ENCODE data around the gene ARHGEF39. TPM values are rescaled to one million over a fixed set of nuclear protein-coding genes. Genes with fewer than 3 reads are reported as not detected.

Gene ARHGEF39
- polyA plus RNA-seq, 1 donor: 15.4 TPM

GRCh38 chr9:35691757-35692301, 26.8 kb upstream of the ARHGEF39 start:
- DNase-seq: no peak

GRCh38 chr9:35691334-35691650, 26.3 kb upstream of the ARHGEF39 start:
- no peak for DNase-seq

- no peak for DNase-seq
Measured at GRCh38 chr9:35690614-35691333, 25.8 kb upstream of the ARHGEF39 start.

- DNase-seq: no peak
Measured at GRCh38 chr9:35690294-35690613, 25.3 kb upstream of the ARHGEF39 start.

GRCh38 chr9:35689542-35690293, 24.7 kb upstream of the ARHGEF39 start, which contains the start of gene TPM2:
TSS of gene TPM2 (minus strand) at chr9:35689925. CDS start at chr9:35689817, 108 bp downstream.
- DNase-seq: no peak

GRCh38 chr9:35688558-35689541, 23.9 kb upstream of the ARHGEF39 start:
- no peak for DNase-seq

- no peak for DNase-seq
Measured at GRCh38 chr9:35687972-35688557, 23.1 kb upstream of the ARHGEF39 start.

- DNase-seq: no peak
Measured at GRCh38 chr9:35687306-35687705, 22.3 kb upstream of the ARHGEF39 start.

- no peak for DNase-seq
Measured at GRCh38 chr9:35686222-35687203, 21.5 kb upstream of the ARHGEF39 start.

GRCh38 chr9:35685506-35685905, 20.5 kb upstream of the ARHGEF39 start:
- DNase-seq: no peak

GRCh38 chr9:35684921-35685320, 19.9 kb upstream of the ARHGEF39 start:
- DNase-seq: no peak

GRCh38 chr9:35683323-35683722, 18.3 kb upstream of the ARHGEF39 start:
- no peak for DNase-seq

- DNase-seq: no peak
Measured at GRCh38 chr9:35682520-35683315, 17.7 kb upstream of the ARHGEF39 start.

GRCh38 chr9:35682051-35682450, 17.1 kb upstream of the ARHGEF39 start:
- DNase-seq: no peak

- no peak for DNase-seq
Measured at GRCh38 chr9:35681341-35682002, 16.5 kb upstream of the ARHGEF39 start.

- no peak for DNase-seq
Measured at GRCh38 chr9:35680331-35681105, 15.5 kb upstream of the ARHGEF39 start.

- DNase-seq: no peak
Measured at GRCh38 chr9:35679766-35680330, 14.9 kb upstream of the ARHGEF39 start.

- DNase-seq: no peak
Measured at GRCh38 chr9:35679091-35679490, 14.1 kb upstream of the ARHGEF39 start.

Measured in left kidney (tissue), 2 donors.